Fibroblast of lung (primary cell): ENCODE data around the gene TMEM140. TPM values are rescaled to one million over a fixed set of nuclear protein-coding genes. Genes with fewer than 3 reads are reported as not detected.

Experiments used
- DNase-seq, 2 donors: peaks; one replicate each; pipeline versions ENCODE4 v3.0.0 to v3.0.0-alpha.2; 2010; ENCODE audit warnings: low read depth in 2 of 2
- H2AFZ ChIP-seq: 2 replicates; pipeline ENCODE4 v1.5.1; 2012; ENCODE audit warnings: low read length, control low read depth, inconsistent platforms
- H3K27ac ChIP-seq: 2 replicates; pipeline ENCODE4 v1.5.1; 2011; ENCODE audit warnings: low read length, control low read depth; ENCODE audit not compliant: insufficient read depth
- H3K27me3 ChIP-seq: 2 replicates; pipeline ENCODE4 v1.5.1; 2011; ENCODE audit warnings: mild to moderate bottlenecking, low read length; ENCODE audit not compliant: control insufficient read depth, insufficient read depth
- H3K36me3 ChIP-seq: 2 replicates; pipeline ENCODE4 v1.5.1; 2011; ENCODE audit warnings: low read length; ENCODE audit not compliant: control insufficient read depth, insufficient read depth
- H3K4me1 ChIP-seq: 2 replicates; pipeline ENCODE4 v1.5.1; 2011; ENCODE audit warnings: low read length; ENCODE audit not compliant: control insufficient read depth, insufficient read depth; ENCODE audit errors: extremely low read depth
- H3K4me2 ChIP-seq: 2 replicates; pipeline ENCODE4 v1.5.1; 2011; ENCODE audit warnings: low read length, control low read depth; ENCODE audit not compliant: insufficient read depth; ENCODE audit errors: extremely low read depth
- H3K4me3 ChIP-seq, 4 experiments: fragments of 200-600 bp in 1 of 4; sonication (generic) in 1 of 4; replicated peaks in 1 of 4; 2 replicates each; pipeline ENCODE4 v1.5.1; 2011 to 2016; ENCODE audit warnings: low read length in 4 of 4, low read depth in 3 of 4, mild to moderate bottlenecking in 3 of 4, control low read depth in 2 of 4, inconsistent platforms in 1 of 4, mixed read lengths in 1 of 4; ENCODE audit not compliant: insufficient read depth in 1 of 4; ENCODE audit errors: control extremely low read depth in 1 of 4
- H3K79me2 ChIP-seq: 2 replicates; pipeline ENCODE4 v1.5.1; 2012; ENCODE audit warnings: mild to moderate bottlenecking, low read length, inconsistent platforms; ENCODE audit not compliant: control insufficient read depth, insufficient read depth
- H3K9ac ChIP-seq: 2 replicates; pipeline ENCODE4 v1.5.1; 2011; ENCODE audit warnings: mild to moderate bottlenecking, low read length, control low read depth; ENCODE audit not compliant: insufficient read depth
- H3K9me3 ChIP-seq: 2 replicates; pipeline ENCODE4 v1.5.1; 2012; ENCODE audit warnings: low read depth, low read length; ENCODE audit not compliant: control insufficient read depth, insufficient read depth
- H4K20me1 ChIP-seq: 2 replicates; pipeline ENCODE4 v1.5.1; 2011; ENCODE audit warnings: low read length; ENCODE audit not compliant: control insufficient read depth, insufficient read depth; ENCODE audit errors: extremely low read depth
- CTCF ChIP-seq, 2 donors: IDR thresholded peaks in 1 of 2; conservative IDR thresholded peaks in 1 of 2; 1 replicate in 1 of 2; 2 replicates in 1 of 2; pipeline ENCODE4 v1.5.1; 2011 to 2012; ENCODE audit warnings: low read length in 2 of 2, control low read depth in 1 of 2, inconsistent platforms in 1 of 2, low read depth in 1 of 2, mild to moderate bottlenecking in 1 of 2
- EZH2 ChIP-seq: IDR thresholded peaks from 2 replicates; pipeline ENCODE4 v1.5.1; 2012; ENCODE audit warnings: low read length, control low read depth, mild to moderate bottlenecking; ENCODE audit errors: missing control alignments
- polyA plus RNA-seq, 2 donors: library from polyadenylated mRNA; depleted of rRNA in 1 of 2; stranded (reverse) in 1 of 2; unstranded in 1 of 2; fragments of >200 nt; gene quantifications; 2 replicates each; pipeline ENCODE4 v1.2.1, GENCODE V29; 2011 to 2012; ENCODE audit warnings: missing spikeins in 1 of 2
- total RNA-seq: library from RNA; depleted of rRNA; stranded (reverse); fragments of >200 nt; gene quantifications from 2 replicates; pipeline ENCODE4 v1.2.1, GENCODE V29; 2014

Gene TMEM140
- total and polyA plus RNA-seq, 2 donors (not counting 1 experiment from before 2014, with no cell fraction given), result 8.7 to 29.7 TPM

GRCh38 chr7:135162382-135163001 lies 14.6 kb downstream of the TMEM140 start:
- TF ChIP-seq CTCF (conservative IDR thresholded peaks at IDR 0.05 in 1 of 2, IDR thresholded peaks at IDR 0.05 in 1 of 2; ENCODE audit: low read depth in 1 of 2, low read length in 2 of 2), result no peak
- no peak for TF ChIP-seq EZH2
- H3K4me3 ChIP-seq, result no peak overlapping the region
- H2AFZ ChIP-seq, result no peak overlapping the region
- H4K20me1 ChIP-seq, result no peaks in the 10 kb centered on the region
- no peaks in the 10 kb centered on the region for H3K9me3 ChIP-seq
- H3K79me2 ChIP-seq, result peaks cover 4% of the 10 kb centered on the region
- DNase-seq, result no peak
- H3K4me1 ChIP-seq, result peaks cover 15% of the 10 kb centered on the region
- H3K27ac ChIP-seq, result no peak overlapping the region
- no peak overlapping the region for H3K9ac ChIP-seq
- no peaks in the 10 kb centered on the region for H3K27me3 ChIP-seq
- peaks cover 22% of the 10 kb centered on the region for H3K36me3 ChIP-seq
- H3K4me2 ChIP-seq, result no peak overlapping the region

GRCh38 chr7:135164357-135165061 lies 16.6 kb downstream of the TMEM140 start:
- no peak overlapping the region for H2AFZ ChIP-seq
- TF ChIP-seq EZH2 (no peak), CTCF (conservative IDR thresholded peaks at IDR 0.05 in 1 of 2, IDR thresholded peaks at IDR 0.05 in 1 of 2; ENCODE audit: low read depth in 1 of 2, low read length in 2 of 2) (no peak)
- H3K4me2 ChIP-seq, result no peak overlapping the region
- no peak overlapping the region for H3K4me3 ChIP-seq
- H3K27me3 ChIP-seq, result no peaks in the 10 kb centered on the region
- H4K20me1 ChIP-seq, result no peaks in the 10 kb centered on the region
- no peak overlapping the region for H3K27ac ChIP-seq
- H3K9ac ChIP-seq, result no peak overlapping the region
- no peaks in the 10 kb centered on the region for H3K9me3 ChIP-seq
- peaks cover 19% of the 10 kb centered on the region for H3K4me1 ChIP-seq
- no peak for DNase-seq
- H3K79me2 ChIP-seq, result peaks cover 23% of the 10 kb centered on the region
- peaks cover 33% of the 10 kb centered on the region for H3K36me3 ChIP-seq

GRCh38 chr7:135165862-135166261 lies 18.0 kb downstream of the TMEM140 start:
- Histone ChIP-seq H3K4me2 (no peak overlapping the region), H3K9me3 (no peaks in the 10 kb centered on the region), H3K79me2 (peaks cover 27% of the 10 kb centered on the region), H4K20me1 (no peaks in the 10 kb centered on the region), H3K4me3 (no peak overlapping the region), H3K9ac (no peak overlapping the region), H3K4me1 (peaks cover 14% of the 10 kb centered on the region), H3K36me3 (peaks cover 33% of the 10 kb centered on the region), H3K27ac (no peak overlapping the region), H2AFZ (no peak overlapping the region), H3K27me3 (no peaks in the 10 kb centered on the region)
- TF ChIP-seq EZH2, result no peak
- no peak for TF ChIP-seq CTCF (conservative IDR thresholded peaks at IDR 0.05 in 1 of 2, IDR thresholded peaks at IDR 0.05 in 1 of 2; ENCODE audit: low read depth in 1 of 2, low read length in 2 of 2)
- no peak for DNase-seq
